ENCODE results near the gene IL3RA.
"Not testable (repeated sequence)": the region's sequence is repeated elsewhere in the genome, so short reads cannot be mapped to it uniquely, and the experiment has no call there.

The IL3RA gene

DNA sequence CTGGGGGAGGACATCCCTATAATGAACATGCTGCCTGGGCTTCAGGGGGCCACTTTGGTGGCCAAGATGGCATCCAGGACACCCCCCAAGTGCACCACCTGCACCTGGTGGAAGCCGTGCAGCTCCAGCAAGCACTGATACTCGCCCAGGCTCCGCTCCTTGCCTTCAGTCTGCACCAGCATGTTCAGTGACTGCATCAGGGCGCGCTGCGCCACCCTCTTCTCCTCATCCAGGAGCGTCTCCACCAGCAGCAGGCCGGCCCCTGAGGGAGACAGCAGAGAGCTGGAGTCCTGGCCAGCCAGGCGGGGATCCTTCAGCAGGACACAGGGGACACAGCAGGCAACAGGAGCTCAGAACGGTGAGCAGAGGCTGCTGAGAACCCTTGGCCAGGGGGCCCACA is 66.6 kb downstream of the IL3RA start:
- Histone ChIP-seq H3K27me3 (ENCODE audit: control insufficient read depth, low read length) (no peaks in the 10 kb centered on the region), H3K27ac (ENCODE audit: low read depth, low read length) (no peak overlapping the region), H3K36me3 (ENCODE audit: control insufficient read depth, low read length) (peaks cover 90% of the 10 kb centered on the region), H3K9me3 (ENCODE audit: control insufficient read depth, insufficient read depth, low read length) (no peaks in the 10 kb centered on the region; the same call in 1 of the 2 replicates), H3K4me2 (ENCODE audit: low read length) (no peak overlapping the region), H4K20me1 (ENCODE audit: control insufficient read depth, insufficient read depth, low read depth, low read length) (no peaks in the 10 kb centered on the region), H3K4me1 (ENCODE audit: control insufficient read depth, low read length) (no peaks in the 10 kb centered on the region), H3K4me3 (ENCODE audit: low read length) (no peak overlapping the region), H3K9me2 (replicated peaks; ENCODE audit: control insufficient read depth, low read length) (no peaks in the 10 kb centered on the region; the same call in 1 of the 2 replicates), H3K79me2 (ENCODE audit: control insufficient read depth, low read length) (peaks cover 20% of the 10 kb centered on the region), H3F3A (ENCODE audit: control insufficient read depth, insufficient read depth) (no peaks in the 10 kb centered on the region)
- TF ChIP-seq, protein P1, sequence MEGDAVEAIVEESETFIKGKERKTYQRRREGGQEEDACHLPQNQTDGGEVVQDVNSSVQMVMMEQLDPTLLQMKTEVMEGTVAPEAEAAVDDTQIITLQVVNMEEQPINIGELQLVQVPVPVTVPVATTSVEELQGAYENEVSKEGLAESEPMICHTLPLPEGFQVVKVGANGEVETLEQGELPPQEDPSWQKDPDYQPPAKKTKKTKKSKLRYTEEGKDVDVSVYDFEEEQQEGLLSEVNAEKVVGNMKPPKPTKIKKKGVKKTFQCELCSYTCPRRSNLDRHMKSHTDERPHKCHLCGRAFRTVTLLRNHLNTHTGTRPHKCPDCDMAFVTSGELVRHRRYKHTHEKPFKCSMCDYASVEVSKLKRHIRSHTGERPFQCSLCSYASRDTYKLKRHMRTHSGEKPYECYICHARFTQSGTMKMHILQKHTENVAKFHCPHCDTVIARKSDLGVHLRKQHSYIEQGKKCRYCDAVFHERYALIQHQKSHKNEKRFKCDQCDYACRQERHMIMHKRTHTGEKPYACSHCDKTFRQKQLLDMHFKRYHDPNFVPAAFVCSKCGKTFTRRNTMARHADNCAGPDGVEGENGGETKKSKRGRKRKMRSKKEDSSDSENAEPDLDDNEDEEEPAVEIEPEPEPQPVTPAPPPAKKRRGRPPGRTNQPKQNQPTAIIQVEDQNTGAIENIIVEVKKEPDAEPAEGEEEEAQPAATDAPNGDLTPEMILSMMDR (IDR thresholded peaks at IDR 0.05; ENCODE audit: low read depth, low read length, poor library complexity, severe bottlenecking): no peak
- TF ChIP-seq EZH2phosphoT487 (IDR thresholded peaks at IDR 0.05; ENCODE audit: borderline replicate concordance, low read length): no peak

DNA sequence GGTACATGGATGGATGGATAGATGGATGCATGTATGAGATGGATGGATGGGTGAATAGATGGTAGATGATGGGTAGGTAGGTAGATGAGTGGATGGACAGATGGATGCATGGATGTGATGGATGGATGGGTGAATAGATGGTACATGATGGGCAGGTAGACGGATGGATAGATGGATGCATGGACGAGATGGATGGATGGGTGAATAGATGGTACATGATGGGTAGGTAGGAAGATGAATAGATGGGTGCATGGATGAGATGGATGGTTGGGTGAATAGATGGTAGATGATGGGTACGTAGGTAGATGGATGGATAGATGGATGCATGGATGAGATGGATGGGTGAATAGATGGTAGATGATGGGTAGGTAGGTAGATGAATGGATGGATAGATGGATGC is 67.3 kb downstream of the IL3RA start:
- H3K4me3 ChIP-seq (ENCODE audit: low read length); H3F3A ChIP-seq (ENCODE audit: control insufficient read depth, insufficient read depth); H3K4me1 ChIP-seq (ENCODE audit: control insufficient read depth, low read length); H3K27ac ChIP-seq (ENCODE audit: low read depth, low read length); H3K9me2 ChIP-seq (replicated peaks; ENCODE audit: control insufficient read depth, low read length); H3K9me3 ChIP-seq (ENCODE audit: control insufficient read depth, insufficient read depth, low read length); H3K27me3 ChIP-seq (ENCODE audit: control insufficient read depth, low read length); H3K4me2 ChIP-seq (ENCODE audit: low read length); H4K20me1 ChIP-seq (ENCODE audit: control insufficient read depth, insufficient read depth, low read depth, low read length): not testable (repeated sequence)
- Histone ChIP-seq H3K36me3 (ENCODE audit: control insufficient read depth, low read length) (peaks cover 83% of the 10 kb centered on the region), H3K79me2 (ENCODE audit: control insufficient read depth, low read length) (peaks cover 20% of the 10 kb centered on the region)

DNA sequence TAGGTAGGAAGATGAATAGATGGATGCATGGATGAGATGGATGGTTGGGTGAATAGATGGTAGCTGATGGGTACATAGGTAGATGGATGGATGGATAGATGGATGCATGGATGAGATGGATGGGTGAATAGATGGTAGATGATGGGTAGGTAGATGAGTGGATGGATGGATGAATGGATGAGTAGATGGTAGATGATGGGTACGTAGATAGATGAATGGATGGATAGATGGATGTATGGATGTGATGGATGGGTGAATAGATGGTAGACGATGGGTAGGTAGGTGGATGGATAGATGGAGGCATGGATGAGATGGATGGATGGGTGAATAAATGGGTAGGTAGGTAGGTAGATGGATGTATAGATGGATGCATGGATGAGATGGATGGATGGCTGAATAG is 69.2 kb downstream of the IL3RA start:
- H3K36me3 ChIP-seq (ENCODE audit: control insufficient read depth, low read length): peaks cover 66% of the 10 kb centered on the region
- not testable (repeated sequence) for H3F3A ChIP-seq (ENCODE audit: control insufficient read depth, insufficient read depth); H3K9me2 ChIP-seq (replicated peaks; ENCODE audit: control insufficient read depth, low read length)

DNA sequence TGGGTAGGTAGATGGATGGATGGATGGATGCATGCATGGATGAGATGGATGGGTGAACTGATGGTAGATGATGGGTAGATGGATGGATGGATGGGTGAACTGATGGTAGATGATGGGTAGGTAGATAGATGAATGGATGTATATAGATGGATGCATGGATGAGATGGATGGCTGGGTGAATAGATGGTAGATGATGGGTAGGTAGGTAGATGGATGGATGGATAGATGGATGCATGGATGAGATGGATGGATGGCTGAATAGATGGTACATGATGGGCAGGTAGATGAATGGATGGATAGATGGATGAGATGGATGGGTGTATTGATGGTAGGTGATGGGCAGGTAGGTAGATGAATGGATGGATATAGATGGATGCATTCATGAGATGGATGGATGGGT is 70.5 kb downstream of the IL3RA start:
- Histone ChIP-seq H3K9me3 (ENCODE audit: control insufficient read depth, insufficient read depth, low read length) (no peaks in the 10 kb centered on the region; the same call in 1 of the 2 replicates), H3K27me3 (ENCODE audit: control insufficient read depth, low read length) (no peaks in the 10 kb centered on the region), H3K4me2 (ENCODE audit: low read length) (no peak overlapping the region), H3K4me1 (ENCODE audit: control insufficient read depth, low read length) (peaks cover 4% of the 10 kb centered on the region), H3F3A (ENCODE audit: control insufficient read depth, insufficient read depth) (no peaks in the 10 kb centered on the region), H4K20me1 (ENCODE audit: control insufficient read depth, insufficient read depth, low read depth, low read length) (no peaks in the 10 kb centered on the region), H3K36me3 (ENCODE audit: control insufficient read depth, low read length) (peaks cover 62% of the 10 kb centered on the region), H3K27ac (ENCODE audit: low read depth, low read length) (no peak overlapping the region), H3K79me2 (ENCODE audit: control insufficient read depth, low read length) (peaks cover 20% of the 10 kb centered on the region), H3K9me2 (replicated peaks; ENCODE audit: control insufficient read depth, low read length) (no peaks in the 10 kb centered on the region; the same call in 1 of the 2 replicates), H3K4me3 (ENCODE audit: low read length) (no peak overlapping the region)
- TF ChIP-seq, protein P1 (IDR thresholded peaks at IDR 0.05; ENCODE audit: low read depth, low read length, poor library complexity, severe bottlenecking): no peak
- no peak for TF ChIP-seq EZH2phosphoT487 (IDR thresholded peaks at IDR 0.05; ENCODE audit: borderline replicate concordance, low read length)

More for the DNA sequence above, 69.2 kb downstream of the IL3RA start:
- H3K79me2 ChIP-seq (ENCODE audit: control insufficient read depth, low read length): peaks cover 20% of the 10 kb centered on the region
- H3K4me2 ChIP-seq (ENCODE audit: low read length); H4K20me1 ChIP-seq (ENCODE audit: control insufficient read depth, insufficient read depth, low read depth, low read length); H3K27me3 ChIP-seq (ENCODE audit: control insufficient read depth, low read length); H3K4me3 ChIP-seq (ENCODE audit: low read length); H3K27ac ChIP-seq (ENCODE audit: low read depth, low read length); H3K4me1 ChIP-seq (ENCODE audit: control insufficient read depth, low read length); H3K9me3 ChIP-seq (ENCODE audit: control insufficient read depth, insufficient read depth, low read length): not testable (repeated sequence)
